Motor neuron (in vitro differentiated cells): ENCODE data around the gene EYS. TPM values are rescaled to one million over a fixed set of nuclear protein-coding genes. Genes with fewer than 3 reads are reported as not detected.
"Not testable (repeated sequence)": the region's sequence is repeated elsewhere in the genome, so short reads cannot be mapped to it uniquely, and the experiment has no call there.

Source experiments
- ATAC-seq, 8 experiments: fragments of 200-7000 bp; cut with Tn5 transposase; replicated peaks in 6 of 8; 2 replicates each; pipeline ENCODE4 v1.8.0; 2021; ENCODE audit warnings: mild to moderate bottlenecking in 8 of 8, moderate library complexity in 8 of 8
- H3K27ac ChIP-seq, 2 donors: fragments of 250-450 bp; sonication (Bioruptor Pico); 2 replicates each; pipeline ENCODE4 v1.9.0; 2021; ENCODE audit warnings: antibody characterized with exemption in 2 of 2, mild to moderate bottlenecking in 2 of 2, moderate library complexity in 1 of 2
- H3K4me1 ChIP-seq, 2 donors: fragments of 250-450 bp; sonication (Bioruptor Pico); replicated peaks in 1 of 2; 2 replicates each; pipeline ENCODE4 v1.6.1; 2021; ENCODE audit warnings: antibody characterized with exemption in 2 of 2, mild to moderate bottlenecking in 2 of 2, moderate library complexity in 1 of 2
- H3K4me3 ChIP-seq, 5 donors: fragments of 250-450 bp; sonication (Bioruptor Pico); 2 replicates each; pipeline ENCODE4 v1.9.0; 2021; ENCODE audit warnings: antibody characterized with exemption in 5 of 5, mild to moderate bottlenecking in 5 of 5, moderate library complexity in 4 of 5
- WGBS, 10 experiments: fragments of 450-650 bp; shearing (Covaris generic); methylation state at CpG; one replicate each; pipeline ENCODE4 v1.0.0; 2022; 5-methylcytosine and 5-hydroxymethylcytosine counted together
- in situ Hi-C, 9 experiments: fragments of 400-800 bp; cut with MboI; loops; one replicate each; pipeline ENCODE4 v1.15.0; 2021; ENCODE audit warnings: low sequenced_read_pairs in 9 of 9, low pct_unique_long_range_greater_than_20kb in 2 of 9; ENCODE audit not compliant: unreplicated experiment in 9 of 9
- total RNA-seq, 8 experiments: library from RNA; unstranded; fragments of 300-600 nt; gene quantifications; 2 replicates each; pipeline versions ENCODE4 v1.2.3 to v1.2.4, GENCODE V29; 2022

Gene EYS
- total RNA-seq, 8 experiments from 2014 or later: 0.71 to 3.7 (median 1.2) TPM

DNA sequence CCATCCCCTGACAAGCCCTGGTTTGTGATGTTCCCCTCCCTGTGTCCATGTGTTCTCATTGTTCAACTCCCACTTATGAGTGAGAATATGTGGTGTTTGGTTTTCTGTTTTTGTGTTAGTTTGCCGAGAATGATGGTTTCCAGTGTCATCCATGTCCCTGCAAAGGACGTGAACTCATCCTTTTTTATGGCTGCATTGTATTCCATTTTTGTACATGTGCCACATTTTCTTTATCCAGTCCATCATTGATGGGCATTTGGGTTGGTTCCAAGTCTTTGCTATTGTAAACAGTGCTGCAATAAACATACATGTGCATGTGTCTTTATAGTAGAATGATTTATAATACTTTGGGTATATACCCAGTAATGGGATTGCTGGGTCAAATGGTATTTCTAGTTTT, 1468.1 kb downstream of the EYS start:
- in situ Hi-C loops, H3K27ac ChIP-seq, H3K4me3 ChIP-seq, ATAC-seq, H3K4me1 ChIP-seq: not testable (repeated sequence)
- 19 to 100% (median 69%) methylated on average over 1 to 2 of the region's 2 CpGs; no CpG with 5 or more reads in 2 of the 10 experiments for WGBS, 10 experiments

DNA sequence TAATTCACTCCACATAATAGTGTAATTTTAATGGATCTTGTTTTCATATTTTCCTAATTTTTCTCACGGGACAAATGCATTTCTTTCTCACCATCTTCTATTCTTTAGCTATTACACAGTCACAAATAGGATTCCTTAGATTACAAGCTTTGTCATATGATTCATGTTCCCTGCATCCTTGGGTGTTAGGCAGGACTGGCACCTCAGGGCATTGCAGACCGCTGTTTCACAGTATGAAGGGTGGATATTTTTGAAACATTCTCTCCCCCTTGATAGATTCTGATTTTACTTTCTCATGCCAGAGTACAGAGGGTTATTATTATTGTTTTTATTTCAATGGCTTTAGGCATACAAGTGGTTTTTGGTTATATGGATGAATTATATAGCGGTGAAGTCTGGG, 1469.0 kb downstream of the EYS start:
- no peaks in the 10 kb centered on the region for H3K4me1 ChIP-seq
- H3K27ac ChIP-seq: no peak overlapping the region
- peak in 1 of 8 experiments; percentile 39 for ATAC-seq
- WGBS, 10 experiments: 53 to 94% (median 72%) methylated on average over 1 to 3 of the region's 3 CpGs; no CpG with 5 or more reads in 2 of the 10 experiments
- H3K4me3 ChIP-seq: no peak overlapping the region
- in situ Hi-C loops: no loop called here

DNA sequence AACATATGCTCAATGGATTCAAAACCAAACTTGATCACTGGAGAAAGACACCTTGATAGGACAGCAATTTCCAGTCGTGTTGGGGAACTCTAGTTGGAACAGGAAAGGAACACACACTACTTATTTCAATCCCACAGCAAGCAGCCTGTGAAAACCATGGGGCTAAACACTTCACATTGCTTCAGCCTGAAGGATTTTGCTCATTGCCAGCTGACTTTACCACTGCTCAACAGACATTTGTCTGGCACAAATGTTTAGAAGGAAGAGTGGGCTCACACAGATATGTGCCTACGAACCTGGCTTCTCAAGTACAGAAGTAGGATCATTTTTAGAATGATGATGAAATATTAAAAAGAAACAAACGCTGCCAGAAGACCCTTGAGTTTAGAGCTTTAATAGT, 1473.3 kb downstream of the EYS start:
- WGBS, 10 experiments: 17 to 83% (median 54%) methylated on average over 1 to 3 of the region's 3 CpGs
- no peak overlapping the region for H3K4me3 ChIP-seq
- no peak overlapping the region for H3K27ac ChIP-seq
- in situ Hi-C loops: no loop called here
- peaks cover 0 to 7% of the 10 kb centered on the region in 2 donors for H3K4me1 ChIP-seq
- no peak for ATAC-seq

GRCh38 chr6:64231928-64232327, 1475.1 kb downstream of the EYS start:
- in situ Hi-C loops: no loop called here
- H3K4me3 ChIP-seq: no peak overlapping the region
- no peak for ATAC-seq
- 37 to 100% (median 71%) methylated on average over 3 to 4 of the region's 4 CpGs; no CpG with 5 or more reads in 1 of the 10 experiments for WGBS, 10 experiments
- H3K27ac ChIP-seq: no peak overlapping the region
- H3K4me1 ChIP-seq: peaks cover 0 to 14% of the 10 kb centered on the region in 2 donors

DNA sequence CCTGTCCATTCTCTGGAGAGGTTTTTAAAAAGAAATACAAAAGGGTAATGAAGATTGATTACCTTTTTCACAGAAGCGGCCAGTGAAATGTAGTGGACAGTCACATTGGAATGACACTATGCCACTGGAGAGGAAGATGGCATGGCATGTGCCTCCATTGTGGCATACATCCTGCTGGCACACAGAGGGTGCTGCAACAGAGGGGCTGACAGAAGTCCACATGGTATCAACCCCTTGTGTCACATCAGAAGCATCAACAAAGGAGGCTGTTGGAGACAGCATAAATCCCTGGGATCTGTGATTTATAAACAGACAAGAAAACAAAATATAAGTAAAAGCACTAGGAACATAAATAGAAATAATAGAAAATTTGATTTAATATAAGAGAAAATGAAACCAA, 1476.5 kb downstream of the EYS start:
- Histone ChIP-seq H3K4me1 (peaks cover 4 to 23% of the 10 kb centered on the region in 2 donors), H3K27ac (no peak overlapping the region), H3K4me3 (no peak overlapping the region)
- WGBS, 10 experiments: 0 to 80% (median 38%) methylated on average over 1 of the region's 1 CpG; no CpG with 5 or more reads in 3 of the 10 experiments
- in situ Hi-C loops: no loop called here
- ATAC-seq: peak in 4 of 8 experiments; percentile 26 to 47 (median 30)

- Histone ChIP-seq H3K4me1 (peaks cover 5 to 28% of the 10 kb centered on the region in 2 donors), H3K4me3 (no peak overlapping the region), H3K27ac (no peak overlapping the region)
- ATAC-seq: peak in 1 of 8 experiments; percentile 37
- in situ Hi-C loops: no loop called here
- WGBS, 10 experiments: 0 to 100% (median 83%) methylated on average over 1 of the region's 1 CpG; no CpG with 5 or more reads in 2 of the 10 experiments
These were observed 1479.2 kb downstream of the EYS start for GRCh38 chr6:64227863-64228262.

- ATAC-seq: peak in 5 of 8 experiments; percentile 70 to 92 (median 90)
- in situ Hi-C loops: no loop called here
- Histone ChIP-seq H3K27ac (no peak overlapping the region), H3K4me1 (peaks cover 5 to 27% of the 10 kb centered on the region in 2 donors), H3K4me3 (no peak overlapping the region)
These were observed 1481.5 kb downstream of the EYS start for GRCh38 chr6:64225503-64225902.

DNA sequence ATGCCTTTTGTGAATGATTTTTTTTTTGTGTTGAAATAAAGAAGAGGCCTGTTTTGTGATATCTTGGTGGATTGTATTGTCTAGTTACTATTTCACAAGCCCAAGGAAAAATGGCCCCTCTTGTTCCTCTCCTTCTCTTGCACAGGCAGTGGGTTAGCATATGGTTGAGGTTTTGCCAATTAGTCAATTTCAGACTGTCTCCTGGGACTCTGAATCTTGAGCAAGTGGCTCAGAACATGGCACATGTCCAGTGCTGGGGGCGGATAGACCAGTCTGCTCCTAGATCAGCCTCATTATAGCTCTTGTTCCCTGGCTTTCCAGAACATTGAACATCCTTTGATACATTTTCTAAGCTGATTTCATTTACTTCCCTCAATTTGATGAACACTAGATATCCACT, 1482.2 kb downstream of the EYS start:
- in situ Hi-C loops: no loop called here
- H3K27ac ChIP-seq: no peak overlapping the region
- H3K4me3 ChIP-seq: no peak overlapping the region
- ATAC-seq: peak in 2 of 8 experiments; percentile 31 to 41
- peaks cover 5 to 24% of the 10 kb centered on the region in 2 donors for H3K4me1 ChIP-seq
- WGBS, 10 experiments: 0 to 100% (median 40%) methylated on average over 1 of the region's 1 CpG; no CpG with 5 or more reads in 7 of the 10 experiments

- Histone ChIP-seq H3K27ac (no peak overlapping the region), H3K4me1 (peaks cover 5 to 14% of the 10 kb centered on the region in 2 donors), H3K4me3 (no peak overlapping the region)
- in situ Hi-C loops: no loop called here
- ATAC-seq: no peak
- 20 to 100% (median 79%) methylated on average over 1 to 3 of the region's 3 CpGs for WGBS, 10 experiments
These were observed 1485.2 kb downstream of the EYS start for GRCh38 chr6:64221776-64222175.

GRCh38 chr6:64220801-64221200, 1486.2 kb downstream of the EYS start:
- peak in 3 of 8 experiments; percentile 16 to 28 (median 17) for ATAC-seq
- Histone ChIP-seq H3K27ac (no peak overlapping the region), H3K4me1 (peaks cover 4 to 7% of the 10 kb centered on the region in 2 donors), H3K4me3 (no peak overlapping the region)
- in situ Hi-C loops: no loop called here
- WGBS, 10 experiments: 29 to 86% (median 75%) methylated on average over 1 of the region's 1 CpG; no CpG with 5 or more reads in 3 of the 10 experiments

- H3K4me3 ChIP-seq: no peak overlapping the region
- H3K4me1 ChIP-seq: peaks cover 0 to 4% of the 10 kb centered on the region in 2 donors
- no peak overlapping the region for H3K27ac ChIP-seq
- 0 to 100% (median 74%) methylated on average over 1 to 2 of the region's 2 CpGs; no CpG with 5 or more reads in 2 of the 10 experiments for WGBS, 10 experiments
- in situ Hi-C loops: no loop called here
- ATAC-seq: peak in 4 of 8 experiments; percentile 25 to 60 (median 44)
These were observed 1489.1 kb downstream of the EYS start for GRCh38 chr6:64217721-64218620.

DNA sequence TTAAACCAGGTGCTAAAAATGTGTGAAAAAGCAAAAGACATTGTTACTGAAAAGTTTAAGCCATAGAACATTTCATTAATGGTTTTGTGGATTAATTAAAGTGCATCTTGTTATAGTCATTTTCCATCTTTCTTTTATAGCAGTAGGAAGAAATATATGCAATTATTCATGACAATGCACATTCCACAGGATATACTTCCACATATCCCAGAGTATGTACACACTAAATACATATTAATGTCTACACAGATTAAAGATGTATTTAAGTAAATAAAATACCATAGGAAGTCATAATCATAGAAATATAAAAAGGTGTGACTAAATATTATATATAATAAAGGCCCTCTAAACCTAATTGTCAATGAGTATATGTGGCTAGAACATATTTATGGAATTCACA, 1492.7 kb downstream of the EYS start:
- Histone ChIP-seq H3K27ac (no peak overlapping the region), H3K4me3 (no peak overlapping the region), H3K4me1 (peaks cover 0 to 4% of the 10 kb centered on the region in 2 donors)
- ATAC-seq: peak in 1 of 8 experiments; percentile 92
- in situ Hi-C loops: no loop called here

DNA sequence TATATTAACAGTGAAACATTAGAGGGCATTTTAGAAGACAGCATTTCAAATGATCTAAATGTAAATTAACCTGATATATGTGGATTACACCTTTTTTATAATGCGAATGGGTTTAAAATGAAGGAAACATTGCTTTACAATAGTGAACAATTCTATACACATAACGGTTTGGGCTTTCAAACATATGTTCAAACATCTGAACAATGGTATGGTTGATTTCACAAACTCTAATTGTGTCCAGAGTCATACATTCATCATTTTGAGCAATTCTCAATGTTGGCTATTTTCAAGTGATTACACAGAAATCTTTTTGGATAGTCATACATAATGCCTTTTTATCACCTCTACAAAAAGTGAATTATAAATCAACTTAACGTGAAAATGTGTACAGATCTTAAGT, 1493.3 kb downstream of the EYS start:
- 0 to 68% (median 36%) methylated on average over 2 to 3 of the region's 3 CpGs for WGBS, 10 experiments
- Histone ChIP-seq H3K4me1 (peaks cover 0 to 4% of the 10 kb centered on the region in 2 donors), H3K27ac (no peak overlapping the region), H3K4me3 (no peak overlapping the region)
- peak in 4 of 8 experiments; percentile 37 to 68 (median 63) for ATAC-seq
- in situ Hi-C loops: no loop called here
